Skeletal muscle satellite cell (primary cell): ENCODE data around the gene TRMU.
"Not testable (repeated sequence)": the region's sequence is repeated elsewhere in the genome, so short reads cannot be mapped to it uniquely, and the experiment has no call there.

Source experiments
- H3K27me3 ChIP-seq: 2 replicates; pipeline ENCODE4 v1.7.0; 2013; ENCODE audit warnings: low read length; ENCODE audit not compliant: control insufficient read depth, insufficient read depth
- H3K36me3 ChIP-seq: 2 replicates; pipeline ENCODE4 v1.7.0; 2013; ENCODE audit warnings: mild to moderate bottlenecking, control low read depth, low read length; ENCODE audit not compliant: insufficient read depth
- H3K4me1 ChIP-seq: 2 replicates; pipeline ENCODE4 v1.7.0; 2013; ENCODE audit warnings: low read length; ENCODE audit not compliant: control insufficient read depth, insufficient read depth
- H3K4me2 ChIP-seq: 2 replicates; pipeline ENCODE4 v1.7.0; 2013; ENCODE audit warnings: mild to moderate bottlenecking, low read length
- H3K4me3 ChIP-seq: 2 replicates; pipeline ENCODE4 v1.7.0; 2013; ENCODE audit warnings: low read length
- H3K9ac ChIP-seq: 2 replicates; pipeline ENCODE4 v1.7.0; 2013; ENCODE audit warnings: mild to moderate bottlenecking, low read depth, low read length, moderate library complexity
- H3K9me3 ChIP-seq: replicated peaks from 2 replicates; pipeline ENCODE4 v1.7.0; 2013; ENCODE audit warnings: mild to moderate bottlenecking, control low read depth, low read length

The TRMU gene

DNA sequence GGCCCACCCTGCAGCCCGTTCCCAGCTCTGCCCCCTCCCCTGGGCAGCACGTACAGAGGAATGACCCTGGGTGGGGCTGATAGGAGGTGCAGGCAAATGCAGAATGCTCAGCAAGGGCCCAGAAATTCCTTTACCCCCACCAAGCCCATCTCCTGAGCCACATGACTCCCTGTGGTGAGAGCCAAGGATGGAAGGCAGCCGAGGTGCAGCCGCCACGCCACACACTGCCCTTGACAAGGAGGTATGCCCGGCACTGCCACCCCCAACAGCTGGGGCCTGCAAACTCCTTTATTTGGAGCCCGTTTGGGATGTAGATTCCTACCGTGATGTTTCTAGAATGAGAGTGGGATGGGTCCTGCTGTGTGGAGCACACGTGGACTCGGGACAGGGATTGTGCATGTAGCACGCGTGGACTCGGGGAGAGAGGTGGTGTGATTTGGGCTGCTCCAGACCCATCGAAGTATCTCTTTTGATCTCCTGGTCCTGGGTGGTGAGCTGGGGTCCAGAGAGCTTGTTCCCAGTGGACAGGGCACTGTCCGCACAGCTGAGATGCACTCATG lies 25.9 kb upstream of the TRMU start:
- H3K36me3 ChIP-seq, result peaks cover 20% of the 10 kb centered on the region
- no peak overlapping the region for H3K4me2 ChIP-seq
- no peak overlapping the region for H3K9ac ChIP-seq
- no peak overlapping the region for H3K4me3 ChIP-seq
- no peaks in the 10 kb centered on the region for H3K27me3 ChIP-seq
- no peaks in the 10 kb centered on the region for H3K9me3 ChIP-seq
- H3K4me1 ChIP-seq, result no peaks in the 10 kb centered on the region

GRCh38 chr22:46312056-46312455 lies 23.5 kb upstream of the TRMU start:
- H3K9me3 ChIP-seq, result no peaks in the 10 kb centered on the region
- no peaks in the 10 kb centered on the region for H3K27me3 ChIP-seq
- no peak overlapping the region for H3K4me2 ChIP-seq
- peaks cover 34% of the 10 kb centered on the region for H3K36me3 ChIP-seq
- H3K9ac ChIP-seq, result no peak overlapping the region
- no peaks in the 10 kb centered on the region for H3K4me1 ChIP-seq
- no peak overlapping the region for H3K4me3 ChIP-seq

- not testable (repeated sequence) for H3K4me2 ChIP-seq, H3K27me3 ChIP-seq, H3K9ac ChIP-seq, H3K4me3 ChIP-seq, H3K9me3 ChIP-seq, H3K4me1 ChIP-seq
- peaks cover 38% of the 10 kb centered on the region for H3K36me3 ChIP-seq
Measured at GRCh38 chr22:46312848-46313247, 22.7 kb upstream of the TRMU start.

DNA sequence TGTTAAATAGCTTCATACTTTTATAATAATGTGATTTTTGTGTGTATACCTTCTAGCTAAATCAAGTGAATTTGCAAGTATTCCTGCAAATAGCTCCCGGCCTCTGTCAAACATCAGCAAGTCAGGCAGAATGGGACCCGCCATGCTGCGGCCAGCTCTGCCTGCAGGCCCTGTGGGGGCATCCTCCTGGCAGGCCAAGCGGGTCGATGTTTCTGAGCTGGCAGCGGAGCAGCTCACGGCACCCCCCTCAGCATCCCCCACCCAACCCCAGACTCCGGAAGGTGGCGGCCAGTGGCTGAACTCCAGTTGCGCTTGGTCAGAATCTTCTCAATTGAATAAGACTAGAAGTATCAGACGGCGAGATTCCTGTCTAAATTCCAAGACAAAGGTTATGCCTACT lies 19.5 kb upstream of the TRMU start:
- Histone ChIP-seq H3K9me3 (no peaks in the 10 kb centered on the region), H3K9ac (no peak overlapping the region), H3K4me3 (no peak overlapping the region), H3K36me3 (peaks cover 46% of the 10 kb centered on the region), H3K4me2 (no peak overlapping the region), H3K4me1 (no peaks in the 10 kb centered on the region), H3K27me3 (no peaks in the 10 kb centered on the region)

DNA sequence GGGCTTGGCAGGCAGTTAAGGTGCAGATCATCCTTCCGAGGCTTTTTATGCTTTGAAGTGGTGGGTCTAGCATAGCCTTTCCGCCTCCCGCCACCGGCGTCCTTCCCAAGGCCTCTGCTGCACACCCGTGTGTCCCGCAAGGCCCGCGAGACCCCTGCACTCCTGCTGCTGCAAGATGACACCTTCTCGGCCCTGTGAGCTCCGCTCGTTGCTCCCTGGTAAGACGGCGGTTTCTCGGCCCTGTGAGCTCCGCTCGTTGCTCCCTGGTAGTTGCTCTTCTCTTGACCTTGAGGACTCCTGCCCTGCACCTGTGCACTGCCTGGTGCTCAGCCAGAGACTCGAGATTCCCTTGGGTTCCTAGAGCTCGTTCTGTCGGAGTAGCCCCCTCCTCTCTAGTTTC lies 17.9 kb upstream of the TRMU start:
- H3K36me3 ChIP-seq, result peaks cover 48% of the 10 kb centered on the region
- no peaks in the 10 kb centered on the region for H3K9me3 ChIP-seq
- no peak overlapping the region for H3K9ac ChIP-seq
- H3K4me2 ChIP-seq, result no peak overlapping the region
- H3K4me3 ChIP-seq, result no peak overlapping the region
- no peaks in the 10 kb centered on the region for H3K27me3 ChIP-seq
- H3K4me1 ChIP-seq, result no peaks in the 10 kb centered on the region

GRCh38 chr22:46318576-46318975 lies 16.9 kb upstream of the TRMU start:
- H3K4me1 ChIP-seq, result no peaks in the 10 kb centered on the region
- no peaks in the 10 kb centered on the region for H3K27me3 ChIP-seq
- H3K36me3 ChIP-seq, result peaks cover 48% of the 10 kb centered on the region
- H3K4me2 ChIP-seq, result no peak overlapping the region
- H3K9me3 ChIP-seq, result no peaks in the 10 kb centered on the region
- no peak overlapping the region for H3K4me3 ChIP-seq
- no peak overlapping the region for H3K9ac ChIP-seq

DNA sequence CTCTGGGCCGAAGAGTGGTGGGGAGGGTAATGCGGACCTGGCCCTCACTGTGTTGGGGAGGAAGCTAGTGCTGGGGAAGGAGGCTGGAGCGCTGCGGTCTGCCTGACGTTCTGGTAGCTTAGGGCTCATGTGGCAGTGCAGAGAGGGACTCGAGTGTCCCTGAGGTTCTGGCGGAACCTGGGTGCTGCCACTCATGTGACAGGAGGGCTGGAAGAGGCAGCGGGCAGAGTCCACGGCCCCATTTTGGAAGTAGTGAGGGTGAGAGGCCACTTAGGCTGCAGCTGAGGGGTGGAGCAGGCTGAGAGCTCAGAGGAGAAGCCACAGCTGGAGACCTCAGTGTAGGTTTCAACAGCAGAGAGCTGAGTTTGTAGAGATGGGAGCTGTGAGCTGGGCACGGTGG lies 16.2 kb upstream of the TRMU start:
- no peaks in the 10 kb centered on the region for H3K9me3 ChIP-seq
- H3K27me3 ChIP-seq, result no peaks in the 10 kb centered on the region
- no peak overlapping the region for H3K9ac ChIP-seq
- peaks cover 48% of the 10 kb centered on the region for H3K36me3 ChIP-seq
- H3K4me3 ChIP-seq, result no peak overlapping the region
- no peak overlapping the region for H3K4me2 ChIP-seq
- H3K4me1 ChIP-seq, result no peaks in the 10 kb centered on the region

DNA sequence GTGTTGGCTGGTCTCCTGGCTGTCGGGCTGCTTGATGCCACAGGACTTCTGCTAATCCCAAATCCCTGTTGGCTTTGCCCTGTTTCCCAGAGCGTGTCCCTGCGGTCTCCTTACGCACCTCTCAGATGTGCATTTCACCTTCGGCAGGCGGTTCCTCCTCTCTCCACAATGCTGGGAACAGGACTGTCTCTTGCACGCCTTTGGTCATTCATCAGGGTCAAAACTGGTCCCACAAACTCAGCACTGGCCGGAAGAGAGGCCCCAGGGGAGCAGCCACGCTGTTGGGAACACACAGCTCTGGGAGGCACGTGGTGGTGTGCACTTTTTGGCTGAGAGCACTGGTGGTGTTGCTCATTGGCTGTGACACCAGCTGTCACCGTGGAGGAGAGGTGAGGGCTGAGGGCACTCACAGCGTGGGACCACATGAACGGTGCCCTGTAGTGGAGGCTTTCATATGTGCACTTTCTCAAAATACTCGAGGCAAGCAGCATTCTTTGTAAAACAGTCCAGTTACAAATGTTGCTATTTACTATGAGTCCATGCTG lies 15.3 kb upstream of the TRMU start:
- Histone ChIP-seq H3K4me1 (no peaks in the 10 kb centered on the region), H3K27me3 (no peaks in the 10 kb centered on the region), H3K9me3 (no peaks in the 10 kb centered on the region), H3K36me3 (peaks cover 54% of the 10 kb centered on the region), H3K4me3 (no peak overlapping the region), H3K9ac (no peak overlapping the region), H3K4me2 (no peak overlapping the region)

- H3K36me3 ChIP-seq, result peaks cover 51% of the 10 kb centered on the region
- H3K4me2 ChIP-seq, result no peak overlapping the region
- H3K27me3 ChIP-seq, result no peaks in the 10 kb centered on the region
Measured at GRCh38 chr22:46320716-46321386, 14.7 kb upstream of the TRMU start.

DNA sequence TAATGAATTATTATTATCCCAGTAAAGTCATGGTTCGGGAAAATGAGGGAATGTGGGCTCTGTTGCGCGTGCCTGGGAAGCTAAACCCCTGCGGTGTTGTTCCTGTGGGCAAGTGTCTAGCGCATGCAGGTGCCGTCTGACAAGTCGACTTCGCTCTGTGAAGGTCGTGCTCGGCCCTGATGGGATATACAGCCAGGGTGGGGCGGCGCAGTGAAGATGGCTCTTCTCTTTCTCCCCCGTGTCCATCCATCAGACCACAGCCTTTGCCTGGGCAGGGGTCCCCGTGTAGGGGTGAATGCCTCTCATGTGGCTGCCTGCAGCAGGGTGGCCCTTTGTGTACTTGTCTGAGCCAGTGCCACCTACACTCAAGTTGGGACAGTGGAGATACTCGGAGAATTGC lies 12.8 kb upstream of the TRMU start:
- no peaks in the 10 kb centered on the region for H3K9me3 ChIP-seq
- H3K36me3 ChIP-seq, result peaks cover 48% of the 10 kb centered on the region
- H3K4me3 ChIP-seq, result no peak overlapping the region
- no peak overlapping the region for H3K9ac ChIP-seq
- H3K27me3 ChIP-seq, result no peaks in the 10 kb centered on the region
- H3K4me2 ChIP-seq, result no peak overlapping the region
- H3K4me1 ChIP-seq, result no peaks in the 10 kb centered on the region

More at GRCh38 chr22:46320716-46321386, 14.7 kb upstream of the TRMU start:
- Histone ChIP-seq H3K9ac (no peak overlapping the region), H3K4me1 (no peaks in the 10 kb centered on the region), H3K4me3 (no peak overlapping the region), H3K9me3 (no peaks in the 10 kb centered on the region)

DNA sequence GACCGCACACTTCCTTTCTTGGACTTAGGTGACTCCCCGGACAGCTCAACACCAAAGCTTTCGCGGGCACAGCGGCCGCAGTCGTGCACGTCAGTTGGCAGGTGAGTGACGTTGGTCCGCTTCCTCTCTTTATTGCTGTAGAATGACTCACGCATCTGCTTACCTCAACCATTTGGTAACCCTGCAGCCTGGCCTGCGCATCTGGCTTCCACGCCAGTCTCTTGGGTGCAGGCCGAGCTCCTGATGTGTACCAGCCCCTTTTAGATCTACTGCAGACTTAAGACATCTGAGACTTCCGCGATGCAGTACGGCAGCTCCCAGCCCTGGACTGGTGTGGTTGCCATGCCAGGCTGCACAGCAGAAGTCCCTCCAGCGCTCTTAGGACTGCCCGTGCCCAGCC lies 12.4 kb upstream of the TRMU start:
- no peak overlapping the region for H3K4me2 ChIP-seq
- H3K9ac ChIP-seq, result no peak overlapping the region
- no peaks in the 10 kb centered on the region for H3K4me1 ChIP-seq
- H3K4me3 ChIP-seq, result no peak overlapping the region
- peaks cover 48% of the 10 kb centered on the region for H3K36me3 ChIP-seq
- H3K9me3 ChIP-seq, result no peaks in the 10 kb centered on the region
- H3K27me3 ChIP-seq, result no peaks in the 10 kb centered on the region

DNA sequence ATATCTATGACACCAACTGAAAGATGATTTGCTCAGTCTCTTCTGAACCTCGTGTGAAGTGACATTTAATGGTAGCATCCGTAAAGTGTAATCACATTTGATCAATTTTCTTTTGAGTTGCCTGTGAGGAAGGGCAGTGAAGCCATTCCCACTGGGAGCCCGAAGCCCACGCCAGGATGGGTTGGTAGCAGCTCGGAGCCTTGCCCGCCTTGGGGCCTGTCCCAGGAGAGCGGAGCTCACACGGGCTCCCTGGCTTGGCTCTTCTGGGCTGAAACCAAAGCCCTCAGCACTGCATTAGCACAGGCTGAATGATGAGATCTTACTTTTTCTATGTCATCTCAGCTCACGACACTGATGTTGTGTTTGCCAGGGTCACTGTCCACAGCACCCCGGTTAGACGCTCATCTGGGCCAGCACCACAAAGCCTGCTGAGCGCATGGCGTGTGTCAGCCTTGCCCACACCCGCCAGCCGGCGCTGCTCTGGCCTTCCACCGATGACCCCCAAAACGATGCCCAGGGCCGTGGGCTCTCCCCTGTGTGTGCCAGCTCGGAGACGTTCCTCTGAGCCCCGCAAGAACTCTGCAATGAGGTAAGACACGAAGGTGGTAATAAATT lies 9.3 kb upstream of the TRMU start:
- Histone ChIP-seq H3K36me3 (peaks cover 46% of the 10 kb centered on the region), H3K4me1 (no peaks in the 10 kb centered on the region), H3K4me2 (no peak overlapping the region), H3K9me3 (no peaks in the 10 kb centered on the region), H3K27me3 (no peaks in the 10 kb centered on the region), H3K4me3 (no peak overlapping the region), H3K9ac (no peak overlapping the region)
